Measurements from ENCODE around the gene GTF2F1. TPM values are rescaled to one million over a fixed set of nuclear protein-coding genes. Genes with fewer than 3 reads are reported as not detected.

Gene GTF2F1
- total RNA-seq, 6 experiments from 2014 or later, result 70.4 to 75.1 (median 71.4) TPM

DNA sequence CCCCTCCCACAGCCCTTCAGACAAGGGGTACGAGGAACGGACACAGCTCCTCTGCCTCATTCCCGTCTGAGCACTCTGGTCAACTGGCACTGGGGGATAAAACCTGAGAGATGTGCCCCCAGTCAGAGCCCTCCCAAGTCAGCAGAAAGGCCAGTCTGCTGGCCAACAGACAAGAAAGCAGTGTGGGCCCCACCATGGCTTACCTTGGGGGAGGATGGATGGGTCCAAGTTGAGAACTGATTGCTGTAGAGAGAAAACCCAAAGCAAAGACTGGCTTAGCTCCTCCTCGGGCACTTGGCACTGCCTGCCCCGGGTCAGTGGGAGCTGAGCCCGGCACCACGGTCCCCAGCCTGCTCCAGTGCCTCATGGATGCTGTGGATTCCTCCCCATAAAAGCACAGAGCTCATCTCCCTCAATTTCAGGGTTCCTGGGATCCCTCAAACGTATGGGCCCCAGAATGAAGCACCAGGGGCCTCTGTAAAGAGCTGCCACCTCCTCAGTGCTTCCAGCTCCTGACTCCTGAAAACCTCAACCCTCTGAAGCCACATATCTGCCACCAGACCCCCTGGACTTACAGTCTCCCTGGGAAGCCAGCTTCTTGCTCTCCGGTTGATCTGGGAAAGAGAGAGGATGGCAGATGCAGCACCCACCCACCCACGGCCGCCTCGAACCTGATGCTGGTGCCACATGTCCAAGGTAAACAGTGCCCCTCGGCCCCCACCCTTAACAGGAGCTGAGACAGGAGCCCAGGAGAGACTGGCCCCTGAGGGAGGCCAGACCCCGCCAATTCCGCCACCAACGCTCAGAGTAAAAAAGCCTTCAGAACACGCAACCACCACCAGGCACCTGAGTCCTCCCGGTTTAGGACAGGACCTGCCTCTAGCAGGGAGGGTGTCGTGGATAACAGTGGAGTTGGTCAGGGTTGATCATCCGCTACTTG lies 28.4 kb upstream of the GTF2F1 start:
- Mint-ChIP-seq H3K4me3 (no peak overlapping the region), H3K36me3 (ENCODE audit: low read depth) (peaks cover 23% of the 10 kb centered on the region), H3K9me3 (no peaks in the 10 kb centered on the region), H3K27me3 (ENCODE audit: insufficient read depth) (peaks cover 5% of the 10 kb centered on the region; the same call in 1 of the 2 replicates), H3K27ac (peak overlapping the region; percentile 34; the same call in 1 of the 2 replicates), H3K4me1 (ENCODE audit: low read depth) (peaks cover 26% of the 10 kb centered on the region)
- DNase-seq, result no peak
- TF ChIP-seq, protein P1, sequence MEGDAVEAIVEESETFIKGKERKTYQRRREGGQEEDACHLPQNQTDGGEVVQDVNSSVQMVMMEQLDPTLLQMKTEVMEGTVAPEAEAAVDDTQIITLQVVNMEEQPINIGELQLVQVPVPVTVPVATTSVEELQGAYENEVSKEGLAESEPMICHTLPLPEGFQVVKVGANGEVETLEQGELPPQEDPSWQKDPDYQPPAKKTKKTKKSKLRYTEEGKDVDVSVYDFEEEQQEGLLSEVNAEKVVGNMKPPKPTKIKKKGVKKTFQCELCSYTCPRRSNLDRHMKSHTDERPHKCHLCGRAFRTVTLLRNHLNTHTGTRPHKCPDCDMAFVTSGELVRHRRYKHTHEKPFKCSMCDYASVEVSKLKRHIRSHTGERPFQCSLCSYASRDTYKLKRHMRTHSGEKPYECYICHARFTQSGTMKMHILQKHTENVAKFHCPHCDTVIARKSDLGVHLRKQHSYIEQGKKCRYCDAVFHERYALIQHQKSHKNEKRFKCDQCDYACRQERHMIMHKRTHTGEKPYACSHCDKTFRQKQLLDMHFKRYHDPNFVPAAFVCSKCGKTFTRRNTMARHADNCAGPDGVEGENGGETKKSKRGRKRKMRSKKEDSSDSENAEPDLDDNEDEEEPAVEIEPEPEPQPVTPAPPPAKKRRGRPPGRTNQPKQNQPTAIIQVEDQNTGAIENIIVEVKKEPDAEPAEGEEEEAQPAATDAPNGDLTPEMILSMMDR (IDR thresholded peaks at IDR 0.05), result no peak

DNA sequence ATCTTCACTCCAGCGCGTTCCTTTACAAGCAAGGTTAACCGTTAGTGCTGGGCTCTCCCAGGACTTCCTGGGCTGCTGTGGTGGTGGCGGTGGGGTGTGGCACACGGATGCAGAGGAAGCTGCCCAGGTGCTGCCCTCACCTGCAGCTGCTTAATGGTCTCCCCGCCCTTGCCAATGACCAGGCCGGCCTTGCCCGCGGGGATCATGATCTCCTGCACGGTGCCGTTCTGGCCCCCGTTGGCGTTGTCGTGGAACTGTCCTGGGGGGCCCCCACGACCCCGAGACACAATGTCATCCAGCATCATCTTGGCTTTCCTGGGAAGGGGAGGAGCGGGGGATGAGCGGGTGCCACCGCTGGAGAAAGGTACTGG lies 25.6 kb upstream of the GTF2F1 start:
- peaks cover 1% of the 10 kb centered on the region; the same call in 1 of the 2 replicates for H3K27me3 Mint-ChIP-seq (ENCODE audit: insufficient read depth)
- peaks cover 17% of the 10 kb centered on the region for H3K4me1 Mint-ChIP-seq (ENCODE audit: low read depth)
- TF ChIP-seq, protein P1 (IDR thresholded peaks at IDR 0.05), result no peak
- H3K27ac Mint-ChIP-seq, result no peak overlapping the region
- H3K4me3 Mint-ChIP-seq, result no peak overlapping the region
- DNase-seq, result no peak
- no peaks in the 10 kb centered on the region for H3K9me3 Mint-ChIP-seq
- peaks cover 18% of the 10 kb centered on the region for H3K36me3 Mint-ChIP-seq (ENCODE audit: low read depth)

GRCh38 chr19:6417713-6418561 lies 25.0 kb upstream of the GTF2F1 start:
- H3K9me3 Mint-ChIP-seq, result no peaks in the 10 kb centered on the region
- peaks cover 18% of the 10 kb centered on the region for H3K36me3 Mint-ChIP-seq (ENCODE audit: low read depth)
- DNase-seq, result no peak
- H3K4me1 Mint-ChIP-seq (ENCODE audit: low read depth), result peaks cover 11% of the 10 kb centered on the region
- H3K27ac Mint-ChIP-seq, result no peak overlapping the region
- peaks cover 1% of the 10 kb centered on the region; the same call in 1 of the 2 replicates for H3K27me3 Mint-ChIP-seq (ENCODE audit: insufficient read depth)
- TF ChIP-seq, protein P1 (IDR thresholded peaks at IDR 0.05), result peak; percentile 62
- H3K4me3 Mint-ChIP-seq, result no peak overlapping the region

DNA sequence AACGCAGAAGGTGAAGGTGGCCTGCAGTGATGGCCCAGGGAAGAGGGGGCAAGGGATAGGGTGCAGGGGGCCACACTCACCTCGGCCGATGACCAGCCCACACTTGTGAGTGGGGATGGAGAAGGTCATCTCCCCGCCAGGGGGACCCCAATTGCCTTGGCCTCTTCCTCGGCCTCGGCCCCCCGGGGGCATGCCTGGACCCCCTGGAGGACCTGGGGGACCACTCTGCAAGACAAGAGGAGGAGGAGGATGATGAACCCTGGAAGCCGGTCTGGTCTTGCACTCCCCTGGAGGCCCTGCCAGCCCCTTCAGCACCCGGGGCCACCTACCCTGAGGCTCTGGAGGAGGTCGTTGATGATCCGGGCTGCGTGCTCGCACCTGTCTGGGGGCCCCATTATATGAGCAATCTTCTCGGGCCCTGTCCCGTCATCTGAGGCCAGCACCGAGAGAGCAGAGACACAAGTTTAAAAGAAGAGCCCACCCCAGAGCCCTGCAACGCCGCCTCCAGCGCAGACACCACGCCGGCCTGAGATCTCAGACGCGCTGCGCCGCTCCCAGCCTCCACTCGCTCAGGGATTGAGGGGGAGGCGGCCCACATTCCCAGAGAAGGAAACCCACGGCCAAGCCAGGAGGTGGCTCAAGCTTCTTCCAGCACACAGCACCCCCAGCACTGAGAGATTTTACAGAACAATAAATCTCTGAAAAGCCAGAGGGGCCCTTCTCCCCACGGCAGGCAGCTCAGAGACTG lies 23.9 kb upstream of the GTF2F1 start:
- TF ChIP-seq, protein P1 (IDR thresholded peaks at IDR 0.05), result no peak
- no peaks in the 10 kb centered on the region; the same call in 1 of the 2 replicates for H3K4me1 Mint-ChIP-seq (ENCODE audit: low read depth)
- H3K36me3 Mint-ChIP-seq (ENCODE audit: low read depth), result peaks cover 13% of the 10 kb centered on the region
- H3K27ac Mint-ChIP-seq, result no peak overlapping the region
- no peaks in the 10 kb centered on the region for H3K27me3 Mint-ChIP-seq (ENCODE audit: insufficient read depth)
- no peaks in the 10 kb centered on the region for H3K9me3 Mint-ChIP-seq
- DNase-seq, result no peak
- no peak overlapping the region for H3K4me3 Mint-ChIP-seq

DNA sequence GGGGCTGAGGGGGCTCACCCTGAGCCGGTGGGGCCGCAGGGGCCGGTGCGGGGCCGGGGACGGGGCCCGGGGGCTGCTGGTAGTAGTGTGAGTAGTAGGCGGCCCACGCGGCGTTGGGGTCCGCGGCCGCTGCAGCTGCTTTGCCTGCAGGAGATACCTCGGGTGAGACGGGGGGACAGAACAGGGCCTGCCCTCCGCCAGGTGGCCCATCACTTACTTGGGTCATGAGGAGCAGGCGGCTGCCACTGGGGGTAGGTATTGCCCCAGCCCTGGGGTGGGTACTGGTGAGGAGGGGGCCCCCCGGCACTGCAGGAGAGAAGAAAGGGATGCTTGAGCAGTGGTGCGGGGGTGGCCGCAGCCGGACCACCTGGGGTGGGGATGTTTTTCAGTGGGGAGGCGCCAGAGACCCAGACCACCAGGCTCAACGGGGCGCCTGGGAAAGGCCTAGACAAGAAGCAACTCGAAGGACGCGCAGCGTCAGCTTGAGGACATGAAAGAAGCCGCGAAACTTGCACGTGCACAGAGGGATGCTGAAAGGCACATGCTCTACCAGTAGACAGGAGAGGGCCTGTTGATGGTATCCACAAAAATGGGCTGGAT lies 22.7 kb upstream of the GTF2F1 start:
- DNase-seq, result no peak
- Mint-ChIP-seq H3K4me1 (ENCODE audit: low read depth) (no peaks in the 10 kb centered on the region; the same call in 1 of the 2 replicates), H3K27ac (no peak overlapping the region), H3K9me3 (no peaks in the 10 kb centered on the region), H3K4me3 (no peak overlapping the region), H3K27me3 (ENCODE audit: insufficient read depth) (no peaks in the 10 kb centered on the region), H3K36me3 (ENCODE audit: low read depth) (peaks cover 8% of the 10 kb centered on the region)
- TF ChIP-seq, protein P1 (IDR thresholded peaks at IDR 0.05), result no peak

Data from HFFc6 (cell line).